AG04449 (cell line): ENCODE measurements around the gene ENAH.

ENCODE experiments used
- CTCF ChIA-PET: fragments of 350-600 bp; formaldehyde crosslinking; extraction: SDS; loops from one replicate; lab custom pipeline; 2021; ENCODE audit warnings: antibody characterized with exemption; lab: Yijun Ruan, JAX
- POLR2A ChIA-PET: fragments of 400-600, 350-600 bp; formaldehyde crosslinking; extraction: SDS; loops from one replicate; lab custom pipeline; 2020; ENCODE audit warnings: antibody characterized with exemption, inconsistent platforms; lab: Yijun Ruan, JAX
- DNase-seq: peaks from one replicate; pipeline ENCODE4 v3.0.0-alpha.2; 2010; ENCODE audit warnings: low read depth, low spot score
- H3K4me3 ChIP-seq: 2 replicates; pipeline ENCODE4 v1.5.1; 2011; ENCODE audit warnings: low read depth, mild to moderate bottlenecking, control low read depth, low read length
- TF ChIP-seq, protein P1 (sequence below): IDR thresholded peaks from one replicate; pipeline ENCODE4 v1.5.1; 2011; ENCODE audit warnings: mild to moderate bottlenecking, moderate library complexity, low read length, control low read depth, inconsistent platforms; ENCODE audit not compliant: insufficient read depth; ENCODE audit errors: missing control alignments

Gene ENAH

DNA sequence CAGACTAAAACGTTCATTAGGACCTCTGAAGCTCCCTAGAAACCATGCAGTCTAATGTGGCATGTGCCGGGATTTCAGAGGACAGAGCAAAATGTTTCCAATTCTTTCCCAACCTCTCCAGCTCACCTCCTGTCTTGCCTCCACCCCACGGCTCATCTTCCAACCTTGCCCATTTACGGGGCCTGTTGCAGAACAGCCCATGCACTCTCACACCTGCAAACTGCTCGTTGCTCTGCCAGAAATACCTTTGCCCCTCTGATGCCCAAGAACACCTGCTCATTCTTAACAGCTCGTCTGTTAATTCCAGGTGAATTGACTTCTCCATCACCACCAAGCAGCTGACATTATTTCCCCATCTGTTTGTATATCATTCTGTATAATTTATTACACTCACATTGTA, 171.2 kb downstream of the ENAH start:
- POLR2A ChIA-PET: interaction anchor here (1.0 to 1.3 kb wide), 2 partner anchors 17 to 218 kb away, joined by 3 to 4 read pairs; no protein-coding TSS in a partner anchor

DNA sequence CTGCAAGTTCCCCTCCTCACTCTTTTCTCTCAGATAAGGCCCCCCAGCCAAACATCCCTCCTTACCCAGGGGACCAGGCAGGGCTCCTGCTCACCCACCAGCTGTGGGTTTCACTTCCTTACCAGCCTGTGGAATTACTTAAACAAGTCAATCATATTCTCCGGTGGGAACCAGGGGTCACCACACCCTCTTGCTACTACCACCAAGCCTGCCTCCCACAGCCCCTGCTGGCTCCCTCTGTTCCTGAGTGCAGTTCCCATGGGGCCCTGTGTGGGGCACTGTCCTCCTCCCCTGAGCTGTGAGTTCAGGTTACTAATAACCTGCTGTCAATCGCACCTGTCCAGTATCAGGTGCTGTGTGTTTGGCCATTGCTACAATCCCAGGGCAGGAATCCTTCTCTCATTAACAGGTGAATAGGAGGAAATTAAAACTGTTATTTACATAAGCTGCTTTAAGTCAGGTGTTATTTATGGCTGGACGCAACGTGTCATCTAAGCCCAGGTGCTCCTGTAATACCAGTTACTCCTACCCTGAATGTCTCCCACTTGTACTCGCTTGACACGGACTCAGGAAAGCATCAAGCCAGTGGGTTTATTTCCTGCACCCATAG, 172.0 kb downstream of the ENAH start:
- no peak overlapping the region for H3K4me3 ChIP-seq
- POLR2A ChIA-PET: no interaction called here
- CTCF ChIA-PET: interaction anchor here (0.6 to 14.9 kb wide), 18 partner anchors 10 to 506 kb away, joined by 3 to 332 read pairs (median 4); partner anchors contain the start of gene SRP9
- TF ChIP-seq, protein P1, sequence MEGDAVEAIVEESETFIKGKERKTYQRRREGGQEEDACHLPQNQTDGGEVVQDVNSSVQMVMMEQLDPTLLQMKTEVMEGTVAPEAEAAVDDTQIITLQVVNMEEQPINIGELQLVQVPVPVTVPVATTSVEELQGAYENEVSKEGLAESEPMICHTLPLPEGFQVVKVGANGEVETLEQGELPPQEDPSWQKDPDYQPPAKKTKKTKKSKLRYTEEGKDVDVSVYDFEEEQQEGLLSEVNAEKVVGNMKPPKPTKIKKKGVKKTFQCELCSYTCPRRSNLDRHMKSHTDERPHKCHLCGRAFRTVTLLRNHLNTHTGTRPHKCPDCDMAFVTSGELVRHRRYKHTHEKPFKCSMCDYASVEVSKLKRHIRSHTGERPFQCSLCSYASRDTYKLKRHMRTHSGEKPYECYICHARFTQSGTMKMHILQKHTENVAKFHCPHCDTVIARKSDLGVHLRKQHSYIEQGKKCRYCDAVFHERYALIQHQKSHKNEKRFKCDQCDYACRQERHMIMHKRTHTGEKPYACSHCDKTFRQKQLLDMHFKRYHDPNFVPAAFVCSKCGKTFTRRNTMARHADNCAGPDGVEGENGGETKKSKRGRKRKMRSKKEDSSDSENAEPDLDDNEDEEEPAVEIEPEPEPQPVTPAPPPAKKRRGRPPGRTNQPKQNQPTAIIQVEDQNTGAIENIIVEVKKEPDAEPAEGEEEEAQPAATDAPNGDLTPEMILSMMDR: peak; percentile 81
- DNase-seq: no peak

More for the DNA sequence above, 171.2 kb downstream of the ENAH start:
- H3K4me3 ChIP-seq: no peak overlapping the region
- DNase-seq: no peak
- TF ChIP-seq, protein P1: no peak
- CTCF ChIA-PET: interaction anchor here (0.9 to 14.9 kb wide), 18 partner anchors 8 to 505 kb away, joined by 3 to 332 read pairs (median 5); partner anchors contain the start of gene SRP9

DNA sequence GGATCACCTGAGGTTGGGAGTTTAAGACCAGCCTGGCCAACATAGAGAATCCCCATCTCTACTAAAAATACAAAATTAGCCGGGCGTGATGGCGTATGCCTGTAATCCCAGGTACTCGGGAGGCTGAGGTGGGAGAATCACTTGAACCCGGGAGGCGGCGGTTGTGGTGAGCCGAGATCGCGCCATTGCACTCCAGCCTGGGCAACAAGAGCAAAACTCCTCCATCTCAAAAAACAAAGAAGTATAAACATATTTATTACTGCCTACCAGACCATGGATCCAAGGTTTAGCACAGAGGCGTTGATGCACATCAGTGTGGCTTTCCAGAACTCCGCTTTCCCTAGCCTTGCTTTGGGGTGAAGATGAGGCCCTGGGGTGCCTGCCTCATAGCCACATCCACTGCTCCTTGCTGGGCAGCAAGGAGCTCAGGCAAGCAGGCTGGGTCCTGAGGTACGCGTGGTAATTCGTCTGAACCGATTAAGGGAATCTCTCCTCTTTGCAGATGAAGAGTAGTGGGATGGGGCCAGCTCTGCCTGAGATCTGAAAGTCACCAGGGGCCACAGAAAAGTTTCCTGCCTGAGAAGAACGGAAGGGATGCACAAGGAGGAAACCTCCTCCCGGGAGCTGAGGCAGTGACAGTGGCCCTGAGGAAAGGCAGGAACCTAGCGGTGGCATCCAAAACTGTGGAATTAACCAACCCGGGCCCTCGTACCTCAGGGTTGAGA, 172.8 kb downstream of the ENAH start:
- CTCF ChIA-PET: interaction anchor here (0.8 to 14.9 kb wide), 13 partner anchors 11 to 440 kb away, joined by 3 to 332 read pairs (median 4); partner anchors contain the start of gene SRP9
- TF ChIP-seq, protein P1: no peak

DNA sequence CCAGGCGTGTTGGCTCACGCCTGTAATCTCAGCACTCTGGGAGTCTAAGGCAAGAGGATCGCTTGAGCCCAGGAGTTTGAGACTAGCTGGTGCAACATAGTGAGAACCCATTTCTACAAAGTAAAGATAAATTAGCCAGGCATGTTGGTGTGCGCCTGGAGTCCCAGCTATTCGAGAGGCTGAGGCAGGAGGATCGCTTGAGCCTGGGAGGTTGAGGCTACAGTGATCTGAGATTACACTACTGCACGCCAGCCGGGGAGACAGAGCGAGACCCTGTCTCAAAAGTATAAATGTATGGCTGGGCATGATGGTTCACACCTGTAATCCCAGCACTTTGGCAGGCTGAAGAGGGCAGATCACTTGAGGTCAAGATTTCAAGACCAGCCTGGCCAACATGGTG, 173.6 kb downstream of the ENAH start:
- ChIA-PET POLR2A (no interaction called here), CTCF (interaction anchor here (1.2 to 14.9 kb wide), 10 partner anchors 11 to 507 kb away, joined by 4 to 332 read pairs (median 23); partner anchors contain the start of genes SRP9 and TMEM63A)
- DNase-seq: no peak
- TF ChIP-seq, protein P1: no peak
- no peak overlapping the region for H3K4me3 ChIP-seq

More for the DNA sequence above, 172.8 kb downstream of the ENAH start:
- no peak overlapping the region for H3K4me3 ChIP-seq
- DNase-seq: no peak
- POLR2A ChIA-PET: no interaction called here

DNA sequence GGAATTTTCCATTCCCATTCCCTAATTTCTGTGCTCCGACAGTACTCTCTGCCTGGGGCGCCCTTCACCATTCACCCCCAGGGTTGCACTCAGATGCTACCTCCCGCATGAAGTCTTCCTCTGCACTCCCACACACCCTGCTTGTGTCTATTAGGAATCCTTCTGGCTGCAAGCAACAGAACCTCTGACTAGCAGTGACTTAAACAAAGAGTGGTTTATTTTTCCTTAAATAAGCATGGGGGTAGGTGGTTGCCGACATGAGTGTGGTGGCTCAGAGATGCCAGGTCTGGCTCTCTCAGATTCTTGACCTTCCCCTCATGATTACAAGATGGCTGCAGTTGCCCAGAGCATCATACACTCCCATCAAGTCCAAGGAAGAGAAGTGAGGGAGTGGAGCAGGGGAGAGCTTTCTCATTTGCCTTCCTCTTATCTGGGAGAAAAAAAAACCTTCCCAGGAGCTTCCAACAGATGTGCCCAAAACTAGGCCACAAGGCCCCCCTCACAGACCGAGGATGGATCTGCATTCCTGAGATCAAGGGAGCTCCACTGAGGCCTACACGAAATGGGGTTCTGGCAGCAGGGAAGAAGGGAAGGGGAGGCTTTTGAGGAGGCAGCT, 175.5 kb downstream of the ENAH start:
- no peak for DNase-seq
- POLR2A ChIA-PET: no interaction called here
- CTCF ChIA-PET: interaction anchor here (1.1 to 14.9 kb wide), 13 partner anchors 7 to 509 kb away, joined by 3 to 332 read pairs (median 8); partner anchors contain the start of genes SRP9 and TMEM63A
- TF ChIP-seq, protein P1: no peak
- H3K4me3 ChIP-seq: no peak overlapping the region
